ENCODE measurements around the gene PIK3CA.

GRCh38 chr3:179156775-179157174 is 8.6 kb downstream of the PIK3CA start:
- TF ChIP-seq TAF1 (IDR thresholded peaks at IDR 0.05; ENCODE audit: low read depth) (no peak), RAD21 (IDR thresholded peaks at IDR 0.05; ENCODE audit: low read depth) (no peak), TEAD4 (IDR thresholded peaks at IDR 0.05) (no peak), CEBPB (IDR thresholded peaks at IDR 0.05) (no peak), MAX (IDR thresholded peaks at IDR 0.05) (no peak), ZBTB7A (IDR thresholded peaks at IDR 0.05; ENCODE audit: low read depth) (no peak), YY1 (IDR thresholded peaks at IDR 0.05; ENCODE audit: low read depth) (no peak), USF1 (IDR thresholded peaks at IDR 0.05) (no peak)
